Tibial nerve (tissue), 4 donors: ENCODE results near the gene RASA3. TPM values are rescaled to one million over a fixed set of nuclear protein-coding genes. Genes with fewer than 3 reads are reported as not detected.

Experiments used
- DNase-seq, 2 donors: peaks; one replicate each; pipeline ENCODE4 v3.0.0-alpha.2; 2019; ENCODE audit warnings: low spot score in 2 of 2
- H3K27ac ChIP-seq, 4 donors: fragments of 200-600 bp; sonication (generic) in 3 of 4; one replicate each; pipeline ENCODE4 v1.5.1; 2017 to 2019; ENCODE audit warnings: mild to moderate bottlenecking in 1 of 4
- H3K27me3 ChIP-seq, 2 donors: fragments of 200-600 bp; sonication (generic) in 1 of 2; one replicate each; pipeline versions ENCODE4 v1.5.1 to v1.6.0; 2017 to 2019
- H3K36me3 ChIP-seq, 3 donors: fragments of 200-600 bp; sonication (generic); one replicate each; pipeline ENCODE4 v1.5.1; 2018 to 2019
- H3K4me1 ChIP-seq, 4 donors: fragments of 200-600 bp; sonication (generic) in 3 of 4; one replicate each; pipeline ENCODE4 v1.5.1; 2017 to 2019
- H3K4me3 ChIP-seq, 4 donors: fragments of 200-600 bp; sonication (generic) in 3 of 4; one replicate each; pipeline ENCODE4 v1.5.1; 2017 to 2019; ENCODE audit warnings: mild to moderate bottlenecking in 1 of 4, moderate library complexity in 1 of 4
- H3K9me3 ChIP-seq, 4 donors: fragments of 200-600 bp; sonication (generic) in 3 of 4; one replicate each; pipeline ENCODE4 v1.5.1; 2017 to 2019
- CTCF ChIP-seq, 5 experiments: fragments of 200-600 bp in 3 of 5; fragments of 450-650 bp in 2 of 5; sonication (generic) in 3 of 5; IDR thresholded peaks; one replicate each; pipeline ENCODE4 v1.5.1; 2016 to 2019; ENCODE audit warnings: antibody characterized with exemption in 5 of 5, mild to moderate bottlenecking in 3 of 5, moderate library complexity in 2 of 5
- EP300 ChIP-seq, 2 donors: sonication (generic); formaldehyde crosslinking; IDR thresholded peaks; one replicate each; pipeline ENCODE4 v1.6.1; 2017; ENCODE audit warnings: antibody characterized with exemption in 2 of 2, mild to moderate bottlenecking in 1 of 2
- POLR2A ChIP-seq, 2 donors: fragments of 450-650 bp; IDR thresholded peaks; one replicate each; pipeline ENCODE4 v1.6.1; 2017; ENCODE audit warnings: antibody characterized with exemption in 2 of 2, mild to moderate bottlenecking in 2 of 2, moderate library complexity in 2 of 2
- WGBS, 2 donors: methylation state at CpG; one replicate each; pipeline ENCODE4 v1.1.5; 2018; 5-methylcytosine and 5-hydroxymethylcytosine counted together
- total RNA-seq, 4 donors: library from RNA; depleted of rRNA; stranded (reverse); fragments of >200 nt; gene quantifications; one replicate each; pipeline ENCODE4 v1.1.0, GENCODE V29; 2016

RASA3 gene
- total RNA-seq, 4 donors from 2014 or later, result 36.2 to 63.3 (median 46.3) TPM

- TF ChIP-seq POLR2A (IDR thresholded peaks at IDR 0.05), result no peak
- no peak for TF ChIP-seq EP300 (IDR thresholded peaks at IDR 0.05)
- TF ChIP-seq CTCF (IDR thresholded peaks at IDR 0.05), result no peak
- H3K9me3 ChIP-seq, result peaks cover 0 to under 1% (median 0%) of the 10 kb centered on the region in 4 donors
- H3K27ac ChIP-seq, result no peak overlapping the region
- DNase-seq, result no peak
- WGBS, 2 donors, result 76 to 88% methylated on average over 19 of the region's 20 CpGs
- H3K36me3 ChIP-seq, result peaks cover 0 to 25% (median 0%) of the 10 kb centered on the region in 3 donors
- no peaks in the 10 kb centered on the region for H3K27me3 ChIP-seq
- H3K4me1 ChIP-seq, result peaks cover 0 to 16% (median 10%) of the 10 kb centered on the region in 4 donors
- no peak overlapping the region for H3K4me3 ChIP-seq
Measured at GRCh38 chr13:113954046-113954835, 178.2 kb downstream of the RASA3 start.

GRCh38 chr13:113953561-113953960 lies 178.9 kb downstream of the RASA3 start:
- H3K9me3 ChIP-seq, result no peaks in the 10 kb centered on the region
- H3K27me3 ChIP-seq, result no peaks in the 10 kb centered on the region
- 88 to 90% methylated on average over 14 to 16 of the region's 16 CpGs for WGBS, 2 donors
- H3K4me3 ChIP-seq, result no peak overlapping the region
- TF ChIP-seq EP300 (IDR thresholded peaks at IDR 0.05) (no peak), POLR2A (IDR thresholded peaks at IDR 0.05) (no peak), CTCF (IDR thresholded peaks at IDR 0.05) (no peak)
- H3K36me3 ChIP-seq, result peaks cover 0 to 25% (median 0%) of the 10 kb centered on the region in 3 donors
- peaks cover 0 to 16% (median 10%) of the 10 kb centered on the region in 4 donors for H3K4me1 ChIP-seq
- DNase-seq, result no peak
- no peak overlapping the region for H3K27ac ChIP-seq

GRCh38 chr13:113952983-113953520 lies 179.4 kb downstream of the RASA3 start:
- Histone ChIP-seq H3K27ac (no peak overlapping the region), H3K27me3 (no peaks in the 10 kb centered on the region), H3K4me3 (no peak overlapping the region), H3K4me1 (peaks cover 0 to 16% (median 10%) of the 10 kb centered on the region in 4 donors), H3K36me3 (peaks cover 0 to 25% (median 0%) of the 10 kb centered on the region in 3 donors), H3K9me3 (no peaks in the 10 kb centered on the region)
- DNase-seq, result no peak
- 90 to 93% methylated on average over 15 to 18 of the region's 18 CpGs for WGBS, 2 donors
- TF ChIP-seq POLR2A (IDR thresholded peaks at IDR 0.05), result no peak
- no peak for TF ChIP-seq EP300 (IDR thresholded peaks at IDR 0.05)
- TF ChIP-seq CTCF (IDR thresholded peaks at IDR 0.05), result no peak

GRCh38 chr13:113952151-113952982 lies 180.1 kb downstream of the RASA3 start:
- H3K27me3 ChIP-seq, result no peaks in the 10 kb centered on the region

More at GRCh38 chr13:113952151-113952982, 180.1 kb downstream of the RASA3 start:
- peak overlapping the region in 1 of 4 donors; percentile 81 for H3K27ac ChIP-seq
- H3K4me3 ChIP-seq, result no peak overlapping the region
- no peaks in the 10 kb centered on the region for H3K9me3 ChIP-seq
- 89 to 93% methylated on average over 34 to 37 of the region's 42 CpGs for WGBS, 2 donors
- H3K36me3 ChIP-seq, result peaks cover 0 to 25% (median 0%) of the 10 kb centered on the region in 3 donors
- H3K4me1 ChIP-seq, result peaks cover 0 to 19% (median 10%) of the 10 kb centered on the region in 4 donors
- TF ChIP-seq CTCF (IDR thresholded peaks at IDR 0.05) (no peak), EP300 (IDR thresholded peaks at IDR 0.05) (no peak), POLR2A (IDR thresholded peaks at IDR 0.05) (no peak)
- no peak for DNase-seq
